ENCODE data around the gene GLIS1. TPM values are rescaled to one million over a fixed set of nuclear protein-coding genes. Genes with fewer than 3 reads are reported as not detected.

Gene GLIS1
- total and polyA plus RNA-seq, 7 donors: 0.03 to 0.40 (median 0.15) TPM

- no peak for DNase-seq
- 77 to 84% (median 82%) methylated on average over 19 of the region's 19 CpGs for WGBS, 3 donors
- no peak overlapping the region for H3K27ac ChIP-seq
- peaks cover 0 to 52% (median 9%) of the 10 kb centered on the region in 3 donors for H3K27me3 ChIP-seq (ENCODE audit: insufficient read depth in 3 of 3, low read length in 2 of 3)
- no peaks in the 10 kb centered on the region for H3K9me3 ChIP-seq
- no peak for ATAC-seq
- no peaks in the 10 kb centered on the region for H3K36me3 ChIP-seq (ENCODE audit: insufficient read depth in 1 of 2, low read depth in 1 of 2)
- H3K4me1 ChIP-seq: no peaks in the 10 kb centered on the region
- intact Hi-C loops (cut with DNase I): no loop called here
- no peak overlapping the region for H3K4me3 ChIP-seq
- no peak for TF ChIP-seq CTCF (IDR thresholded peaks at IDR 0.05)
Observed at GRCh38 chr1:53687901-53688300, 51.1 kb downstream of the GLIS1 start.

- H3K27me3 ChIP-seq (ENCODE audit: insufficient read depth in 3 of 3, low read length in 2 of 3): peaks cover 0 to 55% (median 9%) of the 10 kb centered on the region in 3 donors
- 89 to 91% (median 90%) methylated on average over 14 of the region's 14 CpGs for WGBS, 3 donors
- no peak overlapping the region for H3K27ac ChIP-seq
- no peaks in the 10 kb centered on the region for H3K36me3 ChIP-seq (ENCODE audit: insufficient read depth in 1 of 2, low read depth in 1 of 2)
- H3K4me3 ChIP-seq: no peak overlapping the region
- DNase-seq (no peak), ATAC-seq (no peak)
- H3K9me3 ChIP-seq: no peaks in the 10 kb centered on the region
- H3K4me1 ChIP-seq: no peaks in the 10 kb centered on the region
- TF ChIP-seq CTCF (IDR thresholded peaks at IDR 0.05): no peak
- intact Hi-C loops (cut with DNase I): no loop called here
Observed at GRCh38 chr1:53687426-53687825, 51.5 kb downstream of the GLIS1 start.

- ATAC-seq: no peak
- Histone ChIP-seq H3K27ac (no peak overlapping the region), H3K4me3 (no peak overlapping the region), H3K36me3 (ENCODE audit: insufficient read depth in 1 of 2, low read depth in 1 of 2) (no peaks in the 10 kb centered on the region), H3K9me3 (no peaks in the 10 kb centered on the region), H3K27me3 (ENCODE audit: insufficient read depth in 3 of 3, low read length in 2 of 3) (peaks cover 0 to 55% (median 9%) of the 10 kb centered on the region in 3 donors), H3K4me1 (no peaks in the 10 kb centered on the region)
- intact Hi-C loops (cut with DNase I): no loop called here
- no peak for TF ChIP-seq CTCF (IDR thresholded peaks at IDR 0.05)
- DNase-seq: no peak
- 88 to 94% (median 92%) methylated on average over 7 of the region's 7 CpGs for WGBS, 3 donors
Observed at GRCh38 chr1:53686965-53687267, 52.0 kb downstream of the GLIS1 start.

GRCh38 chr1:53686091-53686964 is 52.6 kb downstream of the GLIS1 start:
- no peaks in the 10 kb centered on the region for H3K4me1 ChIP-seq
- no peaks in the 10 kb centered on the region for H3K9me3 ChIP-seq
- no peak overlapping the region for H3K27ac ChIP-seq
- ATAC-seq: no peak
- WGBS, 3 donors: 54 to 59% (median 58%) methylated on average over 13 of the region's 13 CpGs
- no peaks in the 10 kb centered on the region for H3K36me3 ChIP-seq (ENCODE audit: insufficient read depth in 1 of 2, low read depth in 1 of 2)
- peaks cover 0 to 55% (median 9%) of the 10 kb centered on the region in 3 donors for H3K27me3 ChIP-seq (ENCODE audit: insufficient read depth in 3 of 3, low read length in 2 of 3)
- no peak for TF ChIP-seq CTCF (IDR thresholded peaks at IDR 0.05)
- intact Hi-C loops (cut with DNase I): no loop called here
- no peak for DNase-seq
- no peak overlapping the region for H3K4me3 ChIP-seq
